Epithelial cell of proximal tubule (primary cell): ENCODE measurements around the gene TMIE. TPM values are rescaled to one million over a fixed set of nuclear protein-coding genes. Genes with fewer than 3 reads are reported as not detected.

Experiments used
- DNase-seq: peaks from one replicate; pipeline ENCODE4 v3.0.0-alpha.2; 2011; ENCODE audit warnings: low read depth
- H3K4me3 ChIP-seq: 2 replicates; pipeline ENCODE4 v1.5.1; 2011; ENCODE audit warnings: low read depth, mild to moderate bottlenecking, low read length
- total RNA-seq: library from RNA; depleted of rRNA; stranded (reverse); fragments of >200 nt; gene quantifications from 2 replicates; pipeline ENCODE4 v1.2.3, GENCODE V29; 2015
- TF ChIP-seq, protein P1 (sequence below): conservative IDR thresholded peaks from 2 replicates; pipeline ENCODE4 v1.5.1; 2012; ENCODE audit warnings: low read depth, mild to moderate bottlenecking, low read length

The TMIE gene
- total RNA-seq, 1 donor from 2014 or later, result not detected

DNA sequence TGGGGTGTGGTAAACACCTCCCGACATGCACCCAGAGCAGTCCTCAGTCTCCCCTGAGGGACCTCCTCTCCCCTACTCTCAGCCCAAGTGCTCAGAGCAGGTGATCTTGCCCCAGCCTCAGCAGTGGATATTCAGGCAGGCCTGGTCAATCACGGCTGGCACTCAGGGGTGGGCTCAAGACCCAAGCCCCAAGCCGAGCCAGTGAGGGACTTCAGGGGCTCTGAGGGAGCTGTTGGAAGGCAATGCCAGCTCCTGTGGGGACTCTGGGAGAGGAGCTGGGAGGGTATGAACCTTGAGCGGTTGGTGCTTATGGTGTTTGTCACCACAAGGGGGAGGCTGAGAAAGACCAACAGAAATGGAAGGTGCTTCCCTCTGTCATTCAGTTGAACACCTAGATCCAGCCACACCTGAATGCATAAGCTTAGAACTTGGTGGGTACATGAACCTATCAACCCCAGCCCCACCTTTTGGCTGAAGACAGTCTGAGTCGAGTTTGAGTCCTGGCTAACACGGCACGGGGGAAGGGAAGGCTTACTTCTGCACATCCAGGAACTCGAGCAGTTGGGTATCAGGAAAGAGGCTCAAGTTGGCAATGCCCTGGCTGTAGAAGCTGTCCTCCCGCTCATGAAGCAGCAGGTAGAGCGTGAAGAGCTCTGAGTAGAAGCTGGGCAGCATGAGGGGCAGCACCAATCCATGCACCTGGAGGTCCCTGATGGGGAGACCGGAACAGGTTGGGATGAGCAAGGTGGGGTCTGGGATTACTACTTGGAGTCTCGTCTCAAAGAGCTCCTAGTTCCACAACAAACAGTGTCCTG, 27.0 kb upstream of the TMIE start:
- TF ChIP-seq, protein P1, sequence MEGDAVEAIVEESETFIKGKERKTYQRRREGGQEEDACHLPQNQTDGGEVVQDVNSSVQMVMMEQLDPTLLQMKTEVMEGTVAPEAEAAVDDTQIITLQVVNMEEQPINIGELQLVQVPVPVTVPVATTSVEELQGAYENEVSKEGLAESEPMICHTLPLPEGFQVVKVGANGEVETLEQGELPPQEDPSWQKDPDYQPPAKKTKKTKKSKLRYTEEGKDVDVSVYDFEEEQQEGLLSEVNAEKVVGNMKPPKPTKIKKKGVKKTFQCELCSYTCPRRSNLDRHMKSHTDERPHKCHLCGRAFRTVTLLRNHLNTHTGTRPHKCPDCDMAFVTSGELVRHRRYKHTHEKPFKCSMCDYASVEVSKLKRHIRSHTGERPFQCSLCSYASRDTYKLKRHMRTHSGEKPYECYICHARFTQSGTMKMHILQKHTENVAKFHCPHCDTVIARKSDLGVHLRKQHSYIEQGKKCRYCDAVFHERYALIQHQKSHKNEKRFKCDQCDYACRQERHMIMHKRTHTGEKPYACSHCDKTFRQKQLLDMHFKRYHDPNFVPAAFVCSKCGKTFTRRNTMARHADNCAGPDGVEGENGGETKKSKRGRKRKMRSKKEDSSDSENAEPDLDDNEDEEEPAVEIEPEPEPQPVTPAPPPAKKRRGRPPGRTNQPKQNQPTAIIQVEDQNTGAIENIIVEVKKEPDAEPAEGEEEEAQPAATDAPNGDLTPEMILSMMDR, result peak; percentile 32
- DNase-seq, result no peak
- H3K4me3 ChIP-seq, result no peak overlapping the region

DNA sequence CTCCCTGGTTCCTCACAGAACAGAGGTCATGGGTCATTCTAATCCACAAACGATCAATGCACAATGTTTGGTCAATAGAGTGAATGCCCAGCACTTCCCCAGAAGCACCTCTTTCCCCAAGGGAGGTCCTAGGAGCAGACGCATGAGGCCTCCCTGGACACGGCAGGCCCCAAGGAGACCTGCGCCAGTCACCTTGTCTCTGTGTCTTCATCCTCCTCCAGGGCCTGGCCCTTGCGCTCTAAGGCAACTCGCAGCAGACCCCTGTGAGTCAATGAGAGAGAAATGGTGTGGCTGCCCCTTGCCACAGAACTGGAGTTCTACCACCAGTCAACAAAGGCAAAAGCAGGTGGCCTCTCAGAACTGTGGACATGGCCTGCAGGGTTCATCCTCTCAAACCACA, 25.8 kb upstream of the TMIE start:
- no peak overlapping the region for H3K4me3 ChIP-seq
- DNase-seq, result no peak
- TF ChIP-seq, protein P1, result no peak

DNA sequence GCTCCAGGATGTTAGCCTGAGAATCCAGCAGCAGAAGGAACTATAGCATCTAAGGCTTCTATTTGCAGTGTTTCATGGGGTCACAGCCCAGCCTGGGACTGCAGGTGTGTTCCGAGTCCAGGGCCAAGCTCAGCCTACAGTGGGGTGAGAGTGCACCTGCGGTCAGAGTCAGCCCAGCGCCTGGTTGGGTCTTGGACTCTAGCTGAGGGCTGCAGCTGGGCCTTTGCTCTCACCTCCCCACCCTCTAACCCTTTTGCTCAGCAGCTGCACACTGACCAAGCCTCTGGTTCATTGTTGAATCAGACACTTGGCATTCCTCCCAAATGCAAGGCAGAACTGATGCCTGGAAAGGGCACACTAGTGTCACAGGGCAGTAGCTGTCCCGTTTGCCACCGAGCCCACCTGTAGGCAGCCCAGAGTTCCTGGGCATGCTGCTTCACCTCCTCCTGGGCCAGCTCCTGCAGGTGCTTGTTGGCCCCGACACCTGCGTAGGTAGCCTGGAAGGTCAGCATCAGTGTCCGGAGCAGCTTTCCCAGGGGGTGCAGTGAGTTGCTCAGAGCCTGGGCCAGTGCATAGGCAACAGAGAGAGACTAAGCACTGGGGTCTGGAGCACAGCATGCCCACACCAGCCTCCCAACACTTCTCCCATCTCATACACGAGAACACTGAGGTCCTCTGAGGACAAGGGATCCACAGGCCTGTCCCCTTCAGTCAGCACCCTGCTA, 25.2 kb upstream of the TMIE start:
- TF ChIP-seq, protein P1, result no peak
- H3K4me3 ChIP-seq, result no peak overlapping the region

DNA sequence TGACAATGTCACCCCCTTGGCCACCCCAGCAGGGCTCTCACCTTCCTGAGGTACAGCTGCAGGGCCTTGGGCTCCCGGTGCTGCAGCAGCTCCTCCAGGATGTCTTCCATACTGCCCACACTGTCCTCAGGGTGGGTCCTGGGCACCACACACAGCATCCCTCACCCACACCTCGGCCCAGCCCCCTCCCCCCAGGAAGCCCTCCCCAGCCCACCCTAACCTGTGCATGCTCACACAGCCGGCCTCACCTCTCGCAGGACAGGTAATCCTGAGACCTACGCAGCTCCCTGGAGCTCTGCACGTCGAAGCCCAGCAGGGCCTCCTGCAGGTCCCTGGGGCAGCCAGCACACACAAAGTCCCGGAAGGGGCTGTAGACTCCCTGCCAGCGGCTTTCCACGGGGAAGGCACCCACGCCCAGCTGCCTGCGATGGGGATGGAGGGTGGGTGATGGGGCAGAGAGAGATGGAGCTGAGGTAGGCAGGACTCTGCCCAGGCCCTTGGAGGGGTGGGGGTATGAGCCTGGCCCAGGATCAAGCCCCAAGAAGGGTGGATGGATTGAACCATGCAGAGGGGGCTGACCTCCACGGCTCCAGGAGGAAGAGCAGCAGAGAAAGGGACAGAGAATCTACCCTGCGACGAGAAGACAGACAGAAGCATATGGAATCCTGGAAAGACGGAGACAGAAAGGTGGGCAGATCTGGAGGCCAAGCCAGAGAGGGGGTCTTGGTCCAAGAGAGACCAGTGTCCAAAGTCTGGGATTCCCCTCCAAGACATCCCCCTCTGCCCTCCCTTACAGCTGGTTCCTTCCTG, 24.4 kb upstream of the TMIE start:
- no peak overlapping the region for H3K4me3 ChIP-seq
- TF ChIP-seq, protein P1, result no peak
- no peak for DNase-seq

More for the DNA sequence above, 25.2 kb upstream of the TMIE start:
- DNase-seq, result no peak

DNA sequence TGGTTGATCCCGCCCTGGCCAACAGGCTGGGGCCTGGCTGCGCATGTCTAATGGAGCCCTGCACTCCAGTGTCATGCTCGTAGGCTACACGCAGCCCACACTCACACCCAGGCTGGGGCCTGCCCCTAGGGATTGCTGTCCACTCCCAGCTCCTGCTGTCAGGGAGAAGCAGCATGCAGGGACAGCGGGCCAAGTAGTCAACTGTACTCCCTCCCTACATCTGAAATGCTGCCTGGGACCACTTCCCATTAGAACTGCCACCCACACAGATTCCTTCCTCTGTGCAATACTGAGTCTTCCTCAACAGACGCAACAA, 23.8 kb upstream of the TMIE start:
- no peak for DNase-seq
- TF ChIP-seq, protein P1, result no peak
- H3K4me3 ChIP-seq, result no peak overlapping the region

DNA sequence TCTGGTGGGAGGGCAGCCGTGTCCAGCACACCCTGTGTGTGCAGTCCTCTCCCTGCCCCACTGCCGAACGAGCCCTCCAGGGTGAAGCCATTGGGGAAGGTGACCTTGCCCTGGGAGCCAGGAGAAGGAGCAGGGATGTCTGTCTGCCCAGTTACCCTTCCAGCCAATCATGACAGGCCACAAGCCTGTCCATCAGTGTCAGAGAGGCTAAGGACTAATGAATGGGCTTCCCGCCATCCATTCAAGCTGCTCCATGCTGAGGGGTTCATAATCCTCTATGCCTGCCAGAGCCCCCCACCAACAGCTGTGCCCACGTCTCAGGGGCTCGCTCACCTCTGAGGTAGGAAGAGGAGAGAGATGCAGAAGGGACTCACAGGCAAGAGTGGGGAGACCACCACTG, 22.9 kb upstream of the TMIE start:
- DNase-seq, result no peak
- no peak overlapping the region for H3K4me3 ChIP-seq
- TF ChIP-seq, protein P1, result no peak
